ENCODE data around the gene FGB.

FGB gene

GRCh38 chr4:154597798-154598774, 35.3 kb downstream of the FGB start:
- no peak for DNase-seq

DNA sequence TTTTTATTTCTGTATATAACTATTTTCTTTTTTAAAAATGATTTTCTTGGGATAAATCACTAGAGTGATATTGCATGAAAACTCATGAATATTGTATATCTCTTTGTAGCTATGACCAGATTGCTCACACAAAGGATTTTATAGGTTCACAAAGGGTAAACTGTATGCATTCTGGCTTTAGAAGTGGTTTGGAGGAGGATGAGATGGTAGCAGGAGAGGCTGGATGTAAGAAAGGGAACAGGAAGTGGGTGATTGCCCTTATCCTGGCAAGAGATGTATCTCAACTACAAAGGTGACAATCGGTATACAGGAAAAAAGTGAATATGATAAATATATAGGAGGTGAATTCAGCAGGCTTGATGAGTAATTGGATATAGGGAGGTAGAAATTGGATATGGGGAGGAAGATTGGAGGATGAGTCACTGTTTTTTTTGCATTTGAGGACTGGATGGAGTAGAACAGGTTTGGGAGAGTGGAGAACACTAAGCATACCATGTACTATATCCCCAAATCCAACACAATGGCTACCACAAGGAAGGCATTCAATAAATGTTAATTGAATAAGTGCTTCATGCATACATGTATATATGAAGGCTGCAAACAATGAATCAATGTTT, 39.7 kb downstream of the FGB start:
- no peak for DNase-seq

- DNase-seq: no peak
Observed at GRCh38 chr4:154603033-154603943, 40.5 kb downstream of the FGB start.

DNA sequence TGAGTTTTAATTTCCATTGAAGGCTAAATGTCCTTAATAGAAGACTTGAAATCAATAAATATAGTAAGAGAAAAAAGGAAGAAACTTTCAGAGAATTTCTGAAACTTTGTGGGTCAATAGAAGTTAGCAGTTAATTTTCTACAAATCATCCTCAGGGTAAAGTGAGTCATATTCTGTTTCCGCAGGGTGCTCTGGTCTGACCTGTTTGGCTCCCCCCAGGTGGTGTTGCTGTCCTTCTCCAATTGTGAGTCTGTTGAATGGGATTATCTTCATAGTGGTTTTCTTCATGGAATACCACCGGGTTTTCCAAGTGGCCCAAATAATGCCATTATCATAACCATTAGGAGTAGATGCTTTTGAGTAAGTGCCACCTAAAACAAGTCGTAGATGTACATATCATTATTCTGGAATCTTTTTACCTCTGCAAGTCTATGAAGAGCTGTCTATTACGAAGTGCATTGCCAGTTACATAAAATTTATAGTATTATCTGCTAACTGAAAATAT, 41.9 kb downstream of the FGB start:
- no peak for DNase-seq

DNA sequence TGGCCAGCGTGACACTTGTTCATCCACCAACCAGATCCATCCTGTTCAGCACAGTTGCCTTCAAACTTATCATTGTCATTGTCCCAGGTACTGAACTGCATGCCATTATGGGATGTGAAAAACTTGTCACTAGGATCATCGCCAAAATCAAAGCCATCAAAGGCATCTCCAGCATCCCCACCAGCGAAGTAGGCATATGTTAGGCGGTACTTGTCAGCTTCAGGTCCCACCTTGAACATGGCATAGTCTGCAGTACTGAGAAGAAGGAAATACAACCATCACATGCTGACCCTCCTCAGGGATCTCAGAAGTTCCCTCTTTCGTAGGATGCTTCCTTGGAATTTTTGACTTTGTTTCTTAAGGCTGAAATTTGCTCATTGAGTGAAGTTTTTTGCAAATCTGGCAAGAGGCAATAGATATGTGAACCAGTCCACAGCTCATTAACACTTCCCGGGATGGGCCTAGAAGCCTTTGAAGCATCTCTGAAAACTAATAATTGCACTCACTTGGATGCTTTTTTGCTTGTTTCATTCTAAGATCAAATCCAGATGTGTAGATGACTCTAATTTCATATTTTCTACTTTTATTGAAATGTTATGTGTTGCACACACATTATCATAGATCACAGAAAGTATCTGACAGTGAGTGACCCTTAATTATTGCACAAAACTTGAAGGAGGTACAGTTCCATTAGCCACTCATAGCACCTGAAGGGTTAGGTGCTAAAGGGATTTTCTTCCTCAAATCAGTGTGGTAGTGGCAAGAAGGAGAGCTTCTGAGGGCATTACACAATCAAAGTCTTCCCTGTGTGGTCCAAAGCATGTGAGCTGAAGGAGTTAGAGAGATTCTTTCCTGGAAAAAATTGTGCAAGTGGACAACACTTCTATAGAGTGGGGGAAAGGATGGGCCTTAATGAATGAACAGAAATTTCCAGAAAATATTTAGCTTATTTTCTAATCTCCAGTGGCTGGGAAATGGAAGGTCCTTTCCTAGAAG, 44.2 kb downstream of the FGB start:
- DNase-seq: no peak

GRCh38 chr4:154608361-154609252, 45.8 kb downstream of the FGB start:
- no peak for DNase-seq

GRCh38 chr4:154609532-154609931, 46.7 kb downstream of the FGB start:
- no peak for DNase-seq

GRCh38 chr4:154610582-154610981, 47.8 kb downstream of the FGB start:
- no peak for DNase-seq

- no peak for DNase-seq
Observed at GRCh38 chr4:154611833-154612232, 49.0 kb downstream of the FGB start.

GRCh38 chr4:154612472-154613414, 49.9 kb downstream of the FGB start, which contains the start of gene FGG:
Gene FGG, minus strand, starts transcription at chr4:154612656. Its CDS starts 47 bp downstream, at chr4:154612609.
- no peak for DNase-seq

GRCh38 chr4:154614306-154614705, 51.5 kb downstream of the FGB start:
- no peak for DNase-seq

DNA sequence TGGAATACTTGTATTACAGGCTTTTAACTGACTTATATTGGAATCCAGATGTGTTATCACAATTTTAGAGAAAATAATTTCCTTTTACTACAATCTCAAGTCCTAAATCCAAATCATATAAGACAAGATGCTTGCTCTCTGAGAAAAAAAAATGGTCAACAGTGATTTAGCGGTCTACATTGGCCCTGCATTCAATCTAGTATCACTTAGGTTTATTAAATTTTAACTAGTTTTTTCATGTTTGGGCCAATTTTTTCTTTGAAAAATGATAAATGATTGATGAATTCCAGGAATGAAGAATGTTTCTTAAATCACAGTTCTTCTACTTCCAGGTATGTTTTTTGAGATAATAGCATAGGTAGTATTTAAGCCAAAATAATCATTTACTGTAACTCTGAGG, 52.4 kb downstream of the FGB start:
- DNase-seq: no peak

- DNase-seq: no peak
Observed at GRCh38 chr4:154616287-154616686, 53.5 kb downstream of the FGB start.

GRCh38 chr4:154616731-154617130, 53.9 kb downstream of the FGB start:
- no peak for DNase-seq

DNA sequence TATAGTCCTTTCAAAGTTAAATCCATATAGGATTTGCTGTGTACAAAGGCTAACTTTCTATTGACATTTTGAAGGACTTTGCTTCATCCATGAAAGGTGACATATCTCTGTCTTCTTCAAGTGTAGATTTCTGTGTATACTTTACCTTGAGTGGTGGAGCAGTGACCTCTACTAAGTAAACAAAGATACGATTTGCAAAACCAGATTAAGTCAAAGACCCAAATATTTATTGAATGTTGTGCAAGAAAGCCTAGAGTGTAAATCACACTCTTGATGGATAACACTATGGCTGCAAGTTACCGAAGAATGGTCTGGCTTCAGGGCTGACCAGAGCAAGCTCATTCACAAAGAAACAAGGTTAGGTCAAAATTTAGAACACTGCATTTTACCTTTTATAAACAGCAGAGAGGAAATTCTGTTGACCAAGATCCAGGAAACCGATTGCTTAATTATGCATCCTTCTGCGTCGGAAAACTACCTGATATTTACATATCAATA, 55.1 kb downstream of the FGB start:
- no peak for DNase-seq

DNA sequence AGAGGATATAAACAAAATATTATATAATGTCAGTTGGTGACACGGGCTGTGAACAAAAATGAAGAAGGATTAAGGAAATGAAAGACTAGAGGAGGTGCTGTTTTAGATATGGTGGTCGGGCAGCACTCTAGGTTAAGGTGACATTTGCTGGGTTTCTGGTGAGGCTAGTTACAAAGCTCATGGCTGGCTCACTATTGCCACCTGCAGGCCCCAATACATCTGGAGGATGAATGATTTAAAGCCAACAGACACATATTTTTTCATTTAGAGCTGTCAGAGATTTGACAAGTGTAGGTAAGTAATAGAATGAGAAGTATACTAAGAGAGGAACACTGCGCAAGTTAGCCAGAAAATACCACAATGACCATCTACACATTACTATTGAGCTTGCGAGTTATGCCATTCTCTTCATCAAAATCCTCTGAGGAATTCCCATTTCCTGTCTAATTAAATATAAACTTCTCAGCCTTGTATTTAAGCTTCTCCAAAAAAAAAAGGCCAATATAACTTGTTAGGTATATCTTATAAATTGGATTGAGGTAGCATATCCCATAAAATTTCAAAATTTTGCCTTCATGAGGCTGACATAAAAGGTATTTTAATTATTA, 56.0 kb downstream of the FGB start:
- peak; percentile 7 for DNase-seq

DNA sequence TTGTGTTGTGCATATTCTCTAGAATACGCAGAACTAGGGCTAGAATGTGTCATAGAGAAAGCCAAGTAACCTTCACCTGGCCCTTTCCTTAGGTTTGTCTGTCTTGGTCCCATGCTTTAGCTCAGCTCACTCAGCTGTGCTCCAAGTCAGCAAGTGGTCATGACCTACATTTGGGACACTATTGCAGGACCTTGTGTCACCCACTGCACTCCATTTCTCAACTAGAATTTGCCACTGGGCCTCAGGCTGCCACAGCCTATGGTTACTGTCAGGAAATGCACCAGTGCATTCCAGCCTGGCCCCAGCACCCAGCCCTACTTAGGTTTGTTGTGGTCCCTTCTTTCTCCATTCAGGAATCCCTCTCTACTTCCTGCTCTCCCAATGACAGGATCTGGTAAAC, 57.3 kb downstream of the FGB start:
- no peak for DNase-seq
